ENCODE data around the gene DGCR8. TPM values are rescaled to one million over a fixed set of nuclear protein-coding genes. Genes with fewer than 3 reads are reported as not detected.
A peak's percentile ranks its signal among the peaks of the same experiment; 100 is the strongest.

The DGCR8 gene
- total and polyA plus RNA-seq, 2 of the 4 experiments (the other 2 are of a cell fraction), result 16.7 to 25.3 TPM

- TF ChIP-seq CHD1 (IDR thresholded peaks at IDR 0.05; ENCODE audit: low read depth, low read length), result no peak
- no peak; the same call in 1 of the 2 replicates for TF ChIP-seq MAZ (IDR thresholded peaks at IDR 0.05; ENCODE audit: borderline replicate concordance, low read depth, low read length)
- TF ChIP-seq MAFK (IDR thresholded peaks at IDR 0.05; ENCODE audit: low read depth, low read length), result no peak
Observed at GRCh38 chr22:20079745-20080444, at the start of gene DGCR8 (continued).

GRCh38 chr22:20031732-20032406 lies 48.2 kb upstream of the DGCR8 start:
- Histone ChIP-seq H3K9ac (ENCODE audit: low read depth, low read length) (no peak overlapping the region), H3K4me2 (ENCODE audit: low read depth, low read length) (no peak overlapping the region), H2AK5ac (ENCODE audit: low read depth, low read length) (no peak overlapping the region), H3K79me1 (ENCODE audit: low read depth in 1 of 2, low read length in 2 of 2) (peaks cover 21 to 78% of the 10 kb centered on the region in 2 experiments), H3K18ac (ENCODE audit: low read depth, low read length) (no peak overlapping the region), H2BK15ac (ENCODE audit: low read depth, low read length) (no peak overlapping the region), H2BK120ac (ENCODE audit: low read depth, low read length) (no peak overlapping the region), H3K4ac (ENCODE audit: low read depth, low read length) (no peak overlapping the region), H3K27me3 (ENCODE audit: control insufficient read depth, insufficient read depth, low read length) (no peaks in the 10 kb centered on the region), H4K8ac (ENCODE audit: low read depth in 2 of 2, low read length in 2 of 2) (no peak overlapping the region), H3K56ac (ENCODE audit: extremely low read depth, insufficient read depth, low read length) (no peak overlapping the region), H4K5ac (ENCODE audit: low read depth, low read length) (no peak overlapping the region), H2BK20ac (ENCODE audit: low read depth, low read length) (no peak overlapping the region), H3K36me3 (ENCODE audit: control insufficient read depth, insufficient read depth, low read length) (peaks cover 19% of the 10 kb centered on the region), H3K27ac (ENCODE audit: insufficient read depth, low read length) (no peak overlapping the region), H3K14ac (replicated peaks; ENCODE audit: low read depth, low read length) (no peak overlapping the region), H2AK9ac (replicated peaks; ENCODE audit: low read depth, low read length, poor library complexity) (peak overlapping the region; percentile 88), H4K91ac (ENCODE audit: insufficient read depth, low read depth, low read length) (no peak overlapping the region), H3K4me3 (ENCODE audit: insufficient read depth, low read depth, low read length) (no peak overlapping the region), H2BK5ac (ENCODE audit: low read depth, low read length, poor library complexity, severe bottlenecking) (no peak overlapping the region), H3K9me1 (ENCODE audit: insufficient read depth, low read length) (peaks cover 20% of the 10 kb centered on the region), H4K20me1 (ENCODE audit: insufficient read depth, low read length) (peaks cover 72% of the 10 kb centered on the region), H3K4me1 (ENCODE audit: control insufficient read depth, insufficient read depth, low read length) (peaks cover 3% of the 10 kb centered on the region; the same call in 1 of the 2 replicates), H2AFZ (replicated peaks; ENCODE audit: low read length, poor library complexity) (no peak overlapping the region), H3K9me3 (ENCODE audit: control insufficient read depth, insufficient read depth, low read length) (no peaks in the 10 kb centered on the region), H3K23ac (ENCODE audit: low read depth, low read length) (no peak overlapping the region)
- no peak for ATAC-seq (ENCODE audit: low read depth)
- intact Hi-C loops (cut with micrococcal nuclease), result no loop called here
- no TSS peak for BruUV-seq (replicated peaks)
- ChIA-PET POLR2A (ENCODE audit: unreplicated experiment) (no interaction called here), CTCF (no interaction called here)
- dilution Hi-C loops (cut with HindIII; ENCODE audit: low sequenced_read_pairs, unreplicated experiment), result no loop called here
- 97% methylated on average over 16 of the region's 16 CpGs; no CpG with 5 or more reads in 1 of the 2 experiments for WGBS, 2 experiments (ENCODE audit: extremely low coverage in 2 of 2, insufficient read length in 1 of 2)
- in situ Hi-C loops (cut with MboI; ENCODE audit: low sequenced_read_pairs), result no loop called here
- no peak for DNase-seq
- TF ChIP-seq USF2 (IDR thresholded peaks at IDR 0.05; ENCODE audit: low read depth, low read length), result no peak
- no peak for TF ChIP-seq SMC3 (IDR thresholded peaks at IDR 0.05; ENCODE audit: low read depth, low read length)
- TF ChIP-seq FOS (IDR thresholded peaks at IDR 0.05; ENCODE audit: low read depth, low read length), result no peak
- no peak for TF ChIP-seq MAZ (IDR thresholded peaks at IDR 0.05; ENCODE audit: borderline replicate concordance, low read depth, low read length)
- TF ChIP-seq CHD1 (IDR thresholded peaks at IDR 0.05; ENCODE audit: low read depth, low read length), result no peak
- TF ChIP-seq POLR2A (IDR thresholded peaks at IDR 0.05; ENCODE audit: low read depth, low read length), result no peak
- no peak for TF ChIP-seq RFX5 (IDR thresholded peaks at IDR 0.05; ENCODE audit: low read depth, low read length)
- TF ChIP-seq MAFK (IDR thresholded peaks at IDR 0.05; ENCODE audit: low read depth, low read length), result no peak
- TF ChIP-seq ELK1 (IDR thresholded peaks at IDR 0.05; ENCODE audit: borderline replicate concordance, low read depth, low read length), result no peak
- no peak for TF ChIP-seq NFE2L2 (IDR thresholded peaks at IDR 0.05; ENCODE audit: low read depth, low read length)
- no peak for TF ChIP-seq CTCF (conservative IDR thresholded peaks at IDR 0.05; ENCODE audit: low read depth, low read length)
